Chondrocyte (in vitro differentiated cells): Measurements from ENCODE around the gene GABARAPL1. TPM values are rescaled to one million over a fixed set of nuclear protein-coding genes. Genes with fewer than 3 reads are reported as not detected.
"Not testable (repeated sequence)": the region's sequence is repeated elsewhere in the genome, so short reads cannot be mapped to it uniquely, and the experiment has no call there.

Experiments
- DNase-seq: peaks from one replicate; pipeline ENCODE4 v3.0.0; 2021; ENCODE audit warnings: mixed read lengths, low spot score
- H3K27ac Mint-ChIP-seq: one replicate; pipeline ENCODE4 v1.8.0; 2021; ENCODE audit warnings: mild to moderate bottlenecking, moderate library complexity, mixed read lengths; ENCODE audit not compliant: unreplicated experiment
- H3K27me3 Mint-ChIP-seq: 2 replicates; pipeline ENCODE4 v1.8.0; 2021; ENCODE audit warnings: low read depth, mixed read lengths
- H3K36me3 Mint-ChIP-seq: 2 replicates; pipeline ENCODE4 v1.8.0; 2021; ENCODE audit warnings: low read depth, mixed read lengths
- H3K4me1 Mint-ChIP-seq: 2 replicates; pipeline ENCODE4 v1.8.0; 2021; ENCODE audit warnings: low read depth, mild to moderate bottlenecking, mixed read lengths
- H3K4me3 Mint-ChIP-seq: one replicate; pipeline ENCODE4 v1.8.0; 2021; ENCODE audit warnings: mild to moderate bottlenecking, moderate library complexity, mixed read lengths; ENCODE audit not compliant: unreplicated experiment
- H3K9me3 Mint-ChIP-seq: 2 replicates; pipeline ENCODE4 v1.8.0; 2021; ENCODE audit warnings: low read depth, mixed read lengths
- CTCF ChIP-seq: fragments of 200-600 bp; sonication (generic); IDR thresholded peaks from 2 replicates; pipeline ENCODE4 v1.5.0; 2021; ENCODE audit warnings: antibody characterized with exemption, mild to moderate bottlenecking, moderate library complexity
- total RNA-seq: library from RNA; stranded (reverse); gene quantifications from 3 replicates; pipeline ENCODE4 v1.2.1, GENCODE V29; 2021

GABARAPL1 gene
- total RNA-seq, 1 donor from 2014 or later, result 47.7 TPM

- no peak for DNase-seq
- no peak for TF ChIP-seq CTCF
- Mint-ChIP-seq H3K4me3 (no peak overlapping the region), H3K27ac (no peak overlapping the region), H3K36me3 (no peaks in the 10 kb centered on the region), H3K4me1 (peaks cover 12% of the 10 kb centered on the region), H3K27me3 (peaks cover 12% of the 10 kb centered on the region), H3K9me3 (no peaks in the 10 kb centered on the region)
Measured at GRCh38 chr12:10179776-10180181, 32.9 kb upstream of the GABARAPL1 start.

GRCh38 chr12:10182354-10183049 lies 30.2 kb upstream of the GABARAPL1 start:
- Mint-ChIP-seq H3K9me3 (no peaks in the 10 kb centered on the region), H3K27ac (no peak overlapping the region), H3K4me1 (peaks cover 13% of the 10 kb centered on the region), H3K4me3 (no peak overlapping the region), H3K27me3 (peaks cover 9% of the 10 kb centered on the region), H3K36me3 (no peaks in the 10 kb centered on the region)
- no peak for DNase-seq
- no peak for TF ChIP-seq CTCF

- H3K27ac Mint-ChIP-seq, result no peak overlapping the region
- no peak overlapping the region for H3K4me3 Mint-ChIP-seq
- no peaks in the 10 kb centered on the region for H3K9me3 Mint-ChIP-seq
- peaks cover 2% of the 10 kb centered on the region for H3K27me3 Mint-ChIP-seq
- no peaks in the 10 kb centered on the region for H3K36me3 Mint-ChIP-seq
- DNase-seq, result no peak
- peaks cover 13% of the 10 kb centered on the region for H3K4me1 Mint-ChIP-seq
- no peak for TF ChIP-seq CTCF
Measured at GRCh38 chr12:10184261-10184843, 28.3 kb upstream of the GABARAPL1 start.

- no peaks in the 10 kb centered on the region for H3K27me3 Mint-ChIP-seq
- peaks cover 13% of the 10 kb centered on the region for H3K4me1 Mint-ChIP-seq
- H3K9me3 Mint-ChIP-seq, result no peaks in the 10 kb centered on the region
- H3K27ac Mint-ChIP-seq, result no peak overlapping the region
- no peak for DNase-seq
- H3K36me3 Mint-ChIP-seq, result no peaks in the 10 kb centered on the region
- no peak overlapping the region for H3K4me3 Mint-ChIP-seq
- TF ChIP-seq CTCF, result no peak
Measured at GRCh38 chr12:10186299-10186698, 26.4 kb upstream of the GABARAPL1 start.

GRCh38 chr12:10186958-10187357 lies 25.7 kb upstream of the GABARAPL1 start:
- H3K4me3 Mint-ChIP-seq, DNase-seq, H3K27ac Mint-ChIP-seq, H3K9me3 Mint-ChIP-seq, H3K36me3 Mint-ChIP-seq, H3K27me3 Mint-ChIP-seq: not testable (repeated sequence)
- H3K4me1 Mint-ChIP-seq, result peaks cover 18% of the 10 kb centered on the region

- Mint-ChIP-seq H3K4me1 (peaks cover 13% of the 10 kb centered on the region), H3K36me3 (no peaks in the 10 kb centered on the region), H3K4me3 (no peak overlapping the region), H3K27ac (no peak overlapping the region), H3K9me3 (no peaks in the 10 kb centered on the region), H3K27me3 (peaks cover 4% of the 10 kb centered on the region)
- no peak for DNase-seq
- no peak for TF ChIP-seq CTCF
Measured at GRCh38 chr12:10189653-10190052, 23.0 kb upstream of the GABARAPL1 start.
